ENCODE data around the gene NRG2. TPM values are rescaled to one million over a fixed set of nuclear protein-coding genes. Genes with fewer than 3 reads are reported as not detected.

NRG2 gene
- total RNA-seq, 1 experiment from 2014 or later = 0.59 TPM

GRCh38 chr5:140083650-140084049, 40.6 kb upstream of the NRG2 start:
- Histone ChIP-seq H3K27me3 (replicated peaks; ENCODE audit: control insufficient read depth, insufficient read depth, low read length) (no peaks in the 10 kb centered on the region), H3K9me3 (no peaks in the 10 kb centered on the region), H3K36me3 (ENCODE audit: control insufficient read depth, insufficient read depth, low read length) (no peaks in the 10 kb centered on the region), H3K4me1 (0 out of 2 replicates have a peak, but pooled peaks cover 6% of the 10 kb centered on the region), H3K4me3 (ENCODE audit: low read depth, low read length) (no peak overlapping the region)
- BruUV-seq (replicated peaks) = no TSS peak
- ChIA-PET CTCF (no interaction called here), POLR2A (no interaction called here)
- no peak for DNase-seq
- H3K4me3 Mint-ChIP-seq (ENCODE audit: unreplicated experiment) = no peak overlapping the region
- intact Hi-C loops (cut with micrococcal nuclease; ENCODE audit: unreplicated experiment) = no loop called here
- no peaks in the 10 kb centered on the region for H3K9me3 Mint-ChIP-seq (ENCODE audit: unreplicated experiment)
- H3K27ac Mint-ChIP-seq (ENCODE audit: unreplicated experiment) = no peak overlapping the region
- no peak for TF ChIP-seq CTCF (IDR thresholded peaks at IDR 0.05; ENCODE audit: insufficient read depth in 1 of 2, low read depth in 1 of 2, low read length in 1 of 2, severe bottlenecking in 1 of 2, unreplicated experiment in 1 of 2)
- H3K27me3 Mint-ChIP-seq (ENCODE audit: insufficient read depth, unreplicated experiment) = peaks cover 9% of the 10 kb centered on the region
- no peaks in the 10 kb centered on the region for H3K36me3 Mint-ChIP-seq (ENCODE audit: insufficient read depth, unreplicated experiment)
- no peaks in the 10 kb centered on the region for H3K4me1 Mint-ChIP-seq (ENCODE audit: low read depth, unreplicated experiment)

- BruUV-seq (replicated peaks) = no TSS peak
Measured at GRCh38 chr5:140083120-140083519, 40.0 kb upstream of the NRG2 start.

GRCh38 chr5:140076788-140077187, 33.7 kb upstream of the NRG2 start:
- CTCF ChIA-PET = no interaction called here
- no peaks in the 10 kb centered on the region for H3K27me3 Mint-ChIP-seq (ENCODE audit: insufficient read depth, unreplicated experiment)

More at GRCh38 chr5:140083120-140083519, 40.0 kb upstream of the NRG2 start:
- Histone ChIP-seq H3K4me1 (0 out of 2 replicates have a peak, but pooled peaks cover 6% of the 10 kb centered on the region), H3K4me3 (ENCODE audit: low read depth, low read length) (no peak overlapping the region), H3K36me3 (ENCODE audit: control insufficient read depth, insufficient read depth, low read length) (no peaks in the 10 kb centered on the region), H3K27me3 (replicated peaks; ENCODE audit: control insufficient read depth, insufficient read depth, low read length) (no peaks in the 10 kb centered on the region), H3K9me3 (no peaks in the 10 kb centered on the region)
- Mint-ChIP-seq H3K4me3 (ENCODE audit: unreplicated experiment) (no peak overlapping the region), H3K36me3 (ENCODE audit: insufficient read depth, unreplicated experiment) (no peaks in the 10 kb centered on the region), H3K9me3 (ENCODE audit: unreplicated experiment) (no peaks in the 10 kb centered on the region), H3K27me3 (ENCODE audit: insufficient read depth, unreplicated experiment) (peaks cover 9% of the 10 kb centered on the region), H3K4me1 (ENCODE audit: low read depth, unreplicated experiment) (no peaks in the 10 kb centered on the region), H3K27ac (ENCODE audit: unreplicated experiment) (no peak overlapping the region)
- DNase-seq = no peak
- no peak for TF ChIP-seq CTCF (IDR thresholded peaks at IDR 0.05; ENCODE audit: insufficient read depth in 1 of 2, low read depth in 1 of 2, low read length in 1 of 2, severe bottlenecking in 1 of 2, unreplicated experiment in 1 of 2)
- intact Hi-C loops (cut with micrococcal nuclease; ENCODE audit: unreplicated experiment) = no loop called here
- ChIA-PET CTCF (no interaction called here), POLR2A (no interaction called here)

More at GRCh38 chr5:140076788-140077187, 33.7 kb upstream of the NRG2 start:
- Mint-ChIP-seq H3K4me3 (ENCODE audit: unreplicated experiment) (no peak overlapping the region), H3K4me1 (ENCODE audit: low read depth, unreplicated experiment) (peaks cover 7% of the 10 kb centered on the region), H3K9me3 (ENCODE audit: unreplicated experiment) (no peaks in the 10 kb centered on the region), H3K36me3 (ENCODE audit: insufficient read depth, unreplicated experiment) (no peaks in the 10 kb centered on the region), H3K27ac (ENCODE audit: unreplicated experiment) (no peak overlapping the region)
- Histone ChIP-seq H3K36me3 (ENCODE audit: control insufficient read depth, insufficient read depth, low read length) (no peaks in the 10 kb centered on the region), H3K27me3 (replicated peaks; ENCODE audit: control insufficient read depth, insufficient read depth, low read length) (no peaks in the 10 kb centered on the region), H3K9me3 (no peaks in the 10 kb centered on the region), H3K4me1 (no peaks in the 10 kb centered on the region), H3K4me3 (ENCODE audit: low read depth, low read length) (no peak overlapping the region)
- no peak for TF ChIP-seq CTCF (IDR thresholded peaks at IDR 0.05; ENCODE audit: insufficient read depth in 1 of 2, low read depth in 1 of 2, low read length in 1 of 2, severe bottlenecking in 1 of 2, unreplicated experiment in 1 of 2)
- DNase-seq = no peak
- no TSS peak for BruUV-seq (replicated peaks)
- intact Hi-C loops (cut with micrococcal nuclease; ENCODE audit: unreplicated experiment) = loop anchor here (10.0 kb wide), 1 partner anchor 278 kb away; no protein-coding TSS in a partner anchor
- POLR2A ChIA-PET = no interaction called here

All from Caco-2 (cell line).